HepG2 (cell line): ENCODE data around the gene CMTM1. TPM values are rescaled to one million over a fixed set of nuclear protein-coding genes. Genes with fewer than 3 reads are reported as not detected.

ENCODE experiments used
- ARNT ChIP-seq: fragments of 450-650 bp; IDR thresholded peaks from 2 replicates; pipeline ENCODE4 v1.6.1; 2017
- FOXA1 ChIP-seq, 2 experiments: fragments of 450-650 bp in 1 of 2; sonication (generic) in 1 of 2; formaldehyde crosslinking in 1 of 2; IDR thresholded peaks; 2 replicates each; pipeline versions ENCODE4 v1.4.0 to v1.6.1; 2016 to 2020; ENCODE audit warnings: missing genetic modification reagents in 1 of 2
- FOXK2 ChIP-seq: fragments of 450-650 bp; IDR thresholded peaks from 2 replicates; pipeline ENCODE4 v1.6.1; 2016
- GLMP ChIP-seq: sonication (generic); formaldehyde crosslinking; IDR thresholded peaks from 2 replicates; pipeline ENCODE4 v1.9.0; 2021; ENCODE audit warnings: missing genetic modification reagents, mild to moderate bottlenecking, borderline replicate concordance
- GTF2F1 ChIP-seq: fragments of 150-350 bp; IDR thresholded peaks from 2 replicates; pipeline ENCODE4 v1.6.1; 2014; ENCODE audit warnings: low read length
- HCFC1 ChIP-seq: fragments of 150-350 bp; IDR thresholded peaks from 2 replicates; pipeline ENCODE4 v1.6.1; 2014; ENCODE audit warnings: low read depth, low read length
- IKZF4 ChIP-seq: sonication (generic); formaldehyde crosslinking; IDR thresholded peaks from 2 replicates; pipeline ENCODE4 v1.5.1; 2020; ENCODE audit warnings: borderline replicate concordance, mild to moderate bottlenecking, low read depth, missing genetic modification reagents; ENCODE audit errors: not compliant biosample characterization
- MYC ChIP-seq: sonication (generic); formaldehyde crosslinking; IDR thresholded peaks from 2 replicates; pipeline ENCODE4 v1.9.0; 2021; ENCODE audit warnings: missing genetic modification reagents, borderline replicate concordance
- NFE2L2 ChIP-seq: fragments of 150-350 bp; IDR thresholded peaks from 2 replicates; pipeline ENCODE4 v1.6.1; 2014; ENCODE audit warnings: low read length
- NFYB ChIP-seq: sonication (generic); formaldehyde crosslinking; IDR thresholded peaks from 2 replicates; pipeline ENCODE4 v1.4.0; 2020; ENCODE audit warnings: missing genetic modification reagents
- PAF1 ChIP-seq: IDR thresholded peaks from 2 replicates; pipeline ENCODE4 v1.6.1; 2016; ENCODE audit warnings: missing genetic modification reagents, missing compliant biosample characterization
- PHF20 ChIP-seq: sonication (generic); formaldehyde crosslinking; IDR thresholded peaks from 2 replicates; pipeline ENCODE4 v1.5.0; 2020; ENCODE audit warnings: mild to moderate bottlenecking, missing genetic modification reagents
- POGZ ChIP-seq: sonication (generic); formaldehyde crosslinking; IDR thresholded peaks from 2 replicates; pipeline ENCODE4 v1.4.0; 2020; ENCODE audit warnings: mild to moderate bottlenecking, missing genetic modification reagents
- PREB ChIP-seq: sonication (generic); formaldehyde crosslinking; IDR thresholded peaks from 2 replicates; pipeline ENCODE4 v1.4.0; 2020; ENCODE audit warnings: missing genetic modification reagents
- TFAP4 ChIP-seq: sonication (generic); IDR thresholded peaks from 2 replicates; pipeline ENCODE4 v1.6.1; 2016; ENCODE audit warnings: low read depth, borderline replicate concordance
- XBP1 ChIP-seq: sonication (generic); formaldehyde crosslinking; IDR thresholded peaks from 2 replicates; pipeline ENCODE4 v1.5.0; 2020; ENCODE audit warnings: missing genetic modification reagents
- ZBTB1 ChIP-seq: sonication (generic); formaldehyde crosslinking; IDR thresholded peaks from 2 replicates; pipeline ENCODE4 v1.4.0; 2020; ENCODE audit warnings: missing genetic modification reagents, borderline replicate concordance
- ZC3H13 ChIP-seq: sonication (generic); formaldehyde crosslinking; IDR thresholded peaks from 2 replicates; pipeline ENCODE4 v1.8.1; 2023; ENCODE audit warnings: mild to moderate bottlenecking, missing genetic modification reagents, moderate library complexity
- ZMAT5 ChIP-seq: sonication (generic); formaldehyde crosslinking; IDR thresholded peaks from 2 replicates; pipeline ENCODE4 v1.5.0; 2020; ENCODE audit warnings: mild to moderate bottlenecking, low read depth, missing genetic modification reagents, borderline replicate concordance
- ZMYM2 ChIP-seq: sonication (generic); formaldehyde crosslinking; IDR thresholded peaks from 2 replicates; pipeline ENCODE4 v1.8.0; 2022; ENCODE audit warnings: mild to moderate bottlenecking, missing genetic modification reagents
- ZNF503 ChIP-seq: sonication (generic); formaldehyde crosslinking; IDR thresholded peaks from 2 replicates; pipeline ENCODE4 v1.4.0; 2020; ENCODE audit warnings: missing genetic modification reagents
- ZNF557 ChIP-seq: sonication (generic); formaldehyde crosslinking; IDR thresholded peaks from 2 replicates; pipeline ENCODE4 v1.4.0; 2020; ENCODE audit warnings: missing genetic modification reagents
- ZNF563 ChIP-seq: sonication (generic); formaldehyde crosslinking; IDR thresholded peaks from 2 replicates; pipeline ENCODE4 v1.8.0; 2022; ENCODE audit warnings: mild to moderate bottlenecking, moderate library complexity, missing genetic modification reagents
- ZNF598 ChIP-seq: sonication (generic); formaldehyde crosslinking; IDR thresholded peaks from 2 replicates; pipeline ENCODE4 v1.5.1; 2020; ENCODE audit warnings: mild to moderate bottlenecking, missing genetic modification reagents, borderline replicate concordance
- ZNF652 ChIP-seq: IDR thresholded peaks from 2 replicates; pipeline ENCODE4 v1.6.1; 2016; ENCODE audit warnings: low read depth, borderline replicate concordance
- polyA plus RNA-seq, 8 experiments: library from polyadenylated mRNA; depleted of rRNA in 3 of 8; stranded (reverse) in 7 of 8; unstranded in 1 of 8; fragments of >200 nt; fragmentation: Illumina TruSeq in 4 of 8; extraction: Trizol in 4 of 8; gene quantifications; 2 replicates each; pipeline versions ENCODE4 v1.2.1 to v1.2.3, GENCODE V29; 2011 to 2016; ENCODE audit warnings: low read depth in 4 of 8, missing spikeins in 1 of 8, mixed read lengths in 1 of 8; ENCODE audit not compliant: insufficient read depth in 1 of 8
- total RNA-seq, 5 experiments: library from RNA; depleted of rRNA; stranded (reverse); fragments of >200 nt; fragmentation: Illumina TruSeq; extraction: Trizol; gene quantifications; 2 replicates each; pipeline ENCODE4 v1.2.3, GENCODE V29; 2016; ENCODE audit warnings: low read depth in 1 of 5
- TF ChIP-seq, protein P1 (sequence below): IDR thresholded peaks from 2 replicates; pipeline ENCODE4 v1.6.1; 2016; ENCODE audit warnings: low read depth, borderline replicate concordance

Gene CMTM1
- total and polyA plus RNA-seq, 2 of the 13 experiments (the other 11 are each of a cell fraction or from before 2014, with no cell fraction given): 1.7 to 2.9 TPM

GRCh38 chr16:66603537-66604375 lies 37.5 kb downstream of the CMTM1 start (continued):
- no peak for TF ChIP-seq NFYB (CRISPR knock-in tag)
- TF ChIP-seq ARNT: peak; percentile 81; the same call in 1 of the 2 replicates
- peak; percentile 43; the same call in 1 of the 2 replicates for TF ChIP-seq TFAP4
- peak; percentile 46; the same call in 1 of the 2 replicates for TF ChIP-seq ZMYM2
- TF ChIP-seq GTF2F1: no peak
- no peak for TF ChIP-seq HCFC1
- TF ChIP-seq IKZF4 (CRISPR knock-in tag): peak; percentile 74
- TF ChIP-seq GLMP (CRISPR knock-in tag): no peak
- no peak for TF ChIP-seq FOXA1 (IDR thresholded peaks at IDR 0.05)
- 0 out of 2 replicates have a peak, but pooled peaks have one; percentile 26 for TF ChIP-seq FOXA1 (CRISPR knock-in tag; IDR thresholded peaks at IDR 0.05)
- peak; percentile 80; the same call in 1 of the 2 replicates for TF ChIP-seq ZNF598 (CRISPR knock-in tag)
- TF ChIP-seq FOXK2: no peak
- no peak for TF ChIP-seq ZBTB1 (CRISPR knock-in tag)
- TF ChIP-seq MYC: peak; percentile 76; the same call in 1 of the 2 replicates
- TF ChIP-seq PAF1 (CRISPR knock-in tag): no peak
- no peak for TF ChIP-seq PHF20 (CRISPR knock-in tag)
- peak; percentile 11; the same call in 1 of the 2 replicates for TF ChIP-seq POGZ (CRISPR knock-in tag)
- no peak for TF ChIP-seq ZC3H13 (CRISPR knock-in tag)
- TF ChIP-seq, protein P1, sequence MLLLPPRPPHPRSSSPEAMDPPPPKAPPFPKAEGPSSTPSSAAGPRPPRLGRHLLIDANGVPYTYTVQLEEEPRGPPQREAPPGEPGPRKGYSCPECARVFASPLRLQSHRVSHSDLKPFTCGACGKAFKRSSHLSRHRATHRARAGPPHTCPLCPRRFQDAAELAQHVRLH (CRISPR knock-in tag): peak; percentile 79; the same call in 1 of the 2 replicates
- TF ChIP-seq NFE2L2: no peak
- no peak for TF ChIP-seq ZMAT5 (CRISPR knock-in tag)
- TF ChIP-seq ZNF563: peak; percentile 58; the same call in 1 of the 2 replicates
- TF ChIP-seq ZNF652: no peak
- TF ChIP-seq XBP1 (CRISPR knock-in tag): no peak
- TF ChIP-seq PREB (CRISPR knock-in tag): no peak
- no peak for TF ChIP-seq ZNF557 (CRISPR knock-in tag)
- TF ChIP-seq ZNF503 (CRISPR knock-in tag): no peak
